NT2/D1 (cell line): ENCODE results near the gene BNIP1.

Experiments used
- YY1 ChIP-seq: IDR thresholded peaks from 2 replicates; pipeline ENCODE4 v1.6.1; 2011; ENCODE audit not compliant: insufficient read length, insufficient read depth
- ZNF274 ChIP-seq: IDR thresholded peaks from 2 replicates; pipeline ENCODE4 v1.6.1; 2011; ENCODE audit warnings: mild to moderate bottlenecking, low read depth, low read length

DNA sequence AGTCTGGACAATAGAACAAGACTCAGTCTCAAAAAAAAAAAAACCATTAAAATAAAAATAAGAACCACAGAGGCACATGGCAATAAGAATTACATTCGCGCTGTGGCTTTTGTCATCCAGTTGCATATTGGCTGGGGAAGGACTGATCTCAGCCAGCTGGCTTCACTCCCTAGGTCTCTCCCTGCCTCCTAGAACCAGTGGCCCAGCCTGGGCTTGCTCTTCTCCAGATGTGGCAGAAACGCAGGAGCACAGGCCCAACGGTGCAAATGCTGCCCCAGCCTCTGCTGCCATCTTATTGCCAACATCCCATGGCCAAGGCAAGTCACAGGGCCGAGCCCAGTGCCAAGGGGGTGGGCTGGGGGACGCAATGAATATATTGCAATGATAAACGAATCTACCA, 53.7 kb downstream of the BNIP1 start:
- no peak for TF ChIP-seq ZNF274
- no peak for TF ChIP-seq YY1
